ENCODE data around the gene CNTNAP5.

Gene CNTNAP5

DNA sequence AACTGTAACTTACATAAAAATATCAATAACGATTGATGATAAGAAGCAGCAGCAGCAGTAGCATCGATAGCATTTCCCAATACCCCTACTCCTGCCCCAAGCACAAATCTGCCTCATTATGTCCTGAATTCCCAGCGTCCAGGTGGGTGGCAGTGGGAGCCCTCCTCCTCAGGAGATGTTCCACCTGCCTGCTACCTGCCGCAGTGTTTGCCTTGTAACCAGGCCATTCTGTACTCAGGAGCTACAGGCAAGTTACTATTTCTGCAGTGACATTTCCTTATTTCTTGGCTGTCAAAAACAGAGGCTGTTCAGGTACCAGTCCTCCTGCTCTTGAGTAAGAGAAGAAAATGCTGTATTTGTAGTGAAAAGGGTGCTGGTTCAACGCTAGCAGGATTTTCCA is 236.4 kb downstream of the CNTNAP5 start:
- DNase-seq (ENCODE audit: low read depth in 2 of 3, low spot score in 1 of 3) = no peak

DNA sequence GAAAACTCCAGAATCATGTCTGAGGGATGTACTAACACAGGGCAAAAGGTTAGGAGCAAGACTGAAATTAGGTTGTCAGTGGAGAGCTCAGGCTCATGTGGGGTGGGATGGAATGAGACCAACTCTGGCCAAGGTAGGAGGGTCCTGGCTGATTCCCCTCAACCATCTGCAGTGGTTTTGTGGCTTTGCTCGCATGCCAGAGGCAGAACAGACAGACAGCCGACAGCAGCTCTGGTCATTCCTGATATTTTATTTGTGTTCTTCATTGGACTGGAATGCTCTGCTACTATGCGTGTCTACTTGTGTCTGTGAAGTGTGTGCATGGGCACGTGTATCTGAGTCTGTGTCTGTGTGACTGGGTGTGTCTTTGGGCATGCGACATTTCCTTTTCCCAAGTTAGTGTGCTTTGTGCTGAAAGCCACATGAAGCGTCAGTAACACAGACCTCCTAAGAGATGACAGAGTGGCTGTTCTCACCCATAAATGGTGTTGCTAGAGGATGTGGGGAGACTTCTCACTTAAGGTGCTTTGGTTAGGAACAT is 239.5 kb downstream of the CNTNAP5 start:
- DNase-seq (ENCODE audit: low read depth in 2 of 3, low spot score in 1 of 3) = no peak

DNA sequence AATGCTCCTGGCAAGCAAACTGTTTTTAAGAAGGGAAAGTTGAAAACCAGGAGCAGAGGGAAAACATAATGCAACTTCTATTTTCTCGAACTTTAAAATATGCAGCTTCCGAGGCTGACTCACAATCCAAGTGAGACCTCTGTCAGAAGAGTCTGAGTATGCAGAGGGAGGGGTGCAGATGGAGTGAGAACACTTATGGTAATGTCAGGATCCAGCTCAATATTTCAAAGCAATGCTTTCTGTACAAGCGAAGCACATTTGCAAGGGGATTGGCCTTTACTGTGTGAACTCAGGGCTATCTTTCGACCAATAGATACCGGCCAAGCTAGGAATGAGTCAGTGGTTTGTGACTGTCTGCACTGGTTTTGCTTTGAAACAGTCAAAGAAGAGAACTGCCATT is 242.7 kb downstream of the CNTNAP5 start:
- DNase-seq (ENCODE audit: low read depth in 2 of 3, low spot score in 1 of 3) = no peak

DNA sequence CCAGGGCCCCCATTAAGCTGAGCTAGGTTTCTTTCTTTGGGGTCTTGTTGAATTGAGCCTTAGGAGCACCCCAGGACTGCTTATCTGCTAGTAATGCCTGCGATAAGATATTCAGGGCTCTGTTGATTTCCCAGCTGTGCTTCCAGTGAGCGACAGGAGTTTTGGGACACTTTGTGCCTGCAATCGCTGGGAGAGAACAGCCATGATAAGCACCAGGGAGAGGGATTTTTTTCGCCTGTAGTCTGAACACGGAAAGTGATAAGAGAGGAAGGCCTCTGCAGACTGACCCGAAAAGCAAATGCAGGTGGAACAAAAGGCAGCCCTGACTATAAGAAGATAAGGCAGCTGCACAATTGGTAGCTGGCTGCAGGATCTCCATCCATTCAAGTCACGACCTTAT is 244.3 kb downstream of the CNTNAP5 start:
- DNase-seq (ENCODE audit: low read depth in 2 of 3, low spot score in 1 of 3) = no peak

DNA sequence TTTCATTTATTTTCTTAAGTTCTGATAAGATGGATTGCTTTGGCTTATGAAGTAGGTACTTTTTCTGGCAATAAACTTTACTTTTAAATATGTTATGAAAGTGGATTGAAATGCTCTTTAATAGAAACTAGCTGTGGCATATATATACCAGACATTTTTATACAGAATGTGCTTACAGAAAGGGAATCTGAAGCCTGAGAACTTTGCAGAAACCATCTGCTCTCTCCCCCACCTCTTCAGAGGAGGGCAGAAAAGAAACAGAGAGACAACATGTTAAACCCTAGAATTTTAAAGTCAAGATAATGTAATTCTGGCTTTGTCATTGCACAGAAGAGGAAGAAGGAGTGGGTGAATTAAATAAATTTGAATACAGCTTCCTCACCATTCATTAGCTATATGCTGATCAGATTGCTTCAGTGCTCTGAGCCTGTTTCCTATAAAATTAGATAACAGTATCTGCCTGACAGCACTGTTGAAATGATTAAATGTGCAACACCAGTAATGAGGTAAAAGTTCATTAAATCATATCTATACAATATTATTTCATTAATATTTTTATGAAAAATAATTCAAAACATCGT is 247.3 kb downstream of the CNTNAP5 start:
- no peak for DNase-seq (ENCODE audit: low read depth in 2 of 3, low spot score in 1 of 3)

DNA sequence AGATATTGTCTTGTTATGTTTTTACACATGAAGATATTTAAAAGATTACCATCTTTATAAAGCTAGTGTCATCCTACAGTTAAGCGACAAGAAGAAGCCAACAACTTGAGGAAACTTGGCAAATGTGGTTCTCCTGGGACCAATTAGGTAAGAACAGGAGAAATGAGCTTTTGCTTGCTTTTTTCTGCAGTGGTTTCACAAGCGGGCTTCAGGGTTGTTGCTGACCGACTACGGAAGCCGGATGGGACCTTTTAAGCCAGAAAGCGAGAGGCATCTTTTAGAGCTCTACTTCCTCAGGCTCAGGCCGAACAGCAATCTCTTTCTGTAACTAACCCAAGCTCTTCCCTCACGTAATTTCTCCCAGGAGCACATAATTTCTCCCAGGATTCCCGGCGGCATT is 256.5 kb downstream of the CNTNAP5 start:
- DNase-seq (ENCODE audit: low read depth in 2 of 3, low spot score in 1 of 3) = no peak

DNA sequence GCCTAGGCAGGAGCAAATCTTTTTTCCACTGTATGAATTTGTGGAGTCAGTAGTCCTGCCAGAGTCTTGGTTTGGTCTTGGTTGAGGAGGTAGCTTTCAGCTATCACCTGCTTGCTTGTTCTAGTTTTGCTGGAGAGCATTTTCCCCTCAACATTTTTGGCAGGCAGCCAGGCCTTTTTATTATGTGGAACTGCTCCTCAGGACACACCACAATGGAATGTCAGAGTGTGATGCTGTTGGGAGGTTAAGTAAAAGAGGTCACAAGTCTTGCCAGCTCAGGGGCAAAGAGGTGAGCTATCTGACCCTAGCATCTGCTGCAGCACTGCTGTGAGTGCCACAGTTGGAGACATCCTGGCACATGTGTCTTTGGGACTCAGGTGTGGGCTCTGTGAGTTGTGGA is 258.0 kb downstream of the CNTNAP5 start:
- no peak for DNase-seq (ENCODE audit: low read depth in 2 of 3, low spot score in 1 of 3)

DNA sequence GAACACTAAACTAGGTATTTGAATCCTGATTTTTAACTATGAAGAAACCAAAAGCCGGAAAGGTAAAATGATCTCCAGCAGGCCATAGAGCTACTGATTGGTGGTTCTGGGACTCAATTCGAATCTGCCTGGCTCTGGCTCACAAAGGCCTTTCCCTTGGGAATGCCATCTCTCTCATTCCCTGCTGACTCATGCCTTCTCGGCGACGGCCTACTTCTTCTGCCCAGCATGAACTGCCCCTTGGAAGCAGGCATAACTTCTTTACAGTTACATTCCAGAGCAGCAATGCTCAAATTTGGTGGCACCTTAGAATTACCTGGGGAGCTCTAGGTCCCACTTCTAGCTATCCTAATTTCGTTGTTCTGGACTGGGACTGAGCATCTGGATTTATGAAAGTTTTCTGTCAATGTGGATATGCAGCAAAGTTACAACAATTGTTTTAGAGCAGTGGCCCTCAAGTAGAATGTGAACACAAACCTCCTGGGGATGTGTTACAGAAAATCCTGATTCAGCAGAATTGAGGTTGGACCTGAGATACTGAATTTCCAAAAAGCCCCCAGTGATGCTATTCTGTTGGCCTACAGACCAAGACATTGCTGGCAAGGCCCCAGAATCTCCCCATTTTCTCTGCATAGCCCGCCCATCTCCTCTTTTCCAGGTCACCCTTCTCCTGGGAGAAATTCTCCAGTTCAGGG is 261.1 kb downstream of the CNTNAP5 start:
- DNase-seq (ENCODE audit: low read depth in 2 of 3, low spot score in 1 of 3) = no peak

DNA sequence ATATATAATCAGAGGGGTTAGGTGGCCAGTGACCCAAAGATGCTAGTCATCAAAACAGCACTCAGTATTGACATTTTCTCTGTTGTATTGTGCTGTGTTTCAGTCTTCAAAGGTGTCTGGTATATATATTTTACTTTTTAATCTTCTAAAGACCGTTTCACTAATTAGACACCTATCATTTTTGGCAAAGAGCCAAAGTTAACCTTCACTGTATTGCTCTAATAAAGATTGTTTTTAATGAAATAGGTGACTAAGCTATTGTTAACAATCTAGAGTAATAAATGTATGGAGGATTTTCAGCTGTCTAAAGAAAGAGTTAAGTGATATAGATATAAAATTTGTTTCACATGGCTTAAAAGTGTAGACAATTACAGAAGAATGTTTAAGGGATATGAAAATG is 264.0 kb downstream of the CNTNAP5 start:
- DNase-seq (ENCODE audit: low read depth in 2 of 3, low spot score in 1 of 3) = no peak

DNA sequence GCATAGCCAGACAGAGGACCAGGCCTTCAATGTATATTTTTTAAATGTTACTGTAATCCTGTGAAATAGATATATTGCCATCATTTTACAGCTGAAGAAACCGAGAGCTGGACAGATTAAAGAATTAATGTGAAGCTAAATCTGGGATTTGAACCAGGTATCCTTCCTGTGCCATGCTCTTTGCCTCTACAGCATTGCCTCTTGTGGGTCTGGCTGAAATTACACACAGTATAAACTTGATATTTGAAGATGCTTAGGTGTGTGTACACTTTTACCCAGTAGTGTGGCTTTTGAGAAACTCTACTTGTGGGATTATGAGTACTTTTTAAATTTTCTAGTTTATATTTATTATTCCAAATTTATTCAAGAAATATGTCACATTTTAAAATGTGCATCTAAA is 264.5 kb downstream of the CNTNAP5 start:
- DNase-seq (ENCODE audit: low read depth in 2 of 3, low spot score in 1 of 3) = no peak

DNA sequence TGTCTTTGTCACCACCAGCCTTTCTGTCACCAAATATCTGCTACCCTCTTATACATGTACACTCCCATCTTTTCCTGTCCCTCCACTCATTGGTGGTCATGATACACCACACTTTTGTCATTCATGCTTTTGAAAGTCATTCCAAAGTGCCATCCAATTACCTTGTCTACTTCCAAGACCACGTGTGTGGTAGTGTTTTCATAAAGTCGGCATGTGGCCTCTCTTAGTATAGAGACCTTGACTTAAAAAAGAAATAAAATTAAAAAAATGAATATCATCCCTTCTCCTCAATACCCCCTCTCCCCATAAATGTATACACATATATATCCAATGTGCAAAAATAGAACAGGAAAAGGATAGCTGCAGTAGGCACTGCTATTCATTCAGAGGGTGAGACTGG is 271.4 kb downstream of the CNTNAP5 start:
- DNase-seq (ENCODE audit: low read depth in 2 of 3, low spot score in 1 of 3) = no peak

DNA sequence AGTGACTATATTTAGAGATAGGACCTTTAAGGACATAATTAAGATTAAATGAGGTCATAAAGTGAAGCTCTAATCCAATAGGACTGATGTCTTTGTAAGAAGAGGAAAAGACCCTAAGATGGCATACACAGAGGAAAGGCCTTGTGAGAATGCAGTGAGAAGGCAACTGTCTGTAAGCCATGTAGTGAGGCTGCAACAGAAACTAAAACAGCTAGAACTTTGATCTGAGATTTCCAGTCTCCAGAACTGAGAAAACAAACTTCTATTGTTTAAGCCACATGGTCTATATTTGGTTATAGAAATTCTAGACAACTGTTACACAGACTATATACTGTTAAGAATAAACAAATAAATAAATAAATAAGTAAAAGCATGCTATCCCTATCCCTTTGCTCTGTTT is 276.8 kb downstream of the CNTNAP5 start:
- no peak for DNase-seq (ENCODE audit: low read depth in 2 of 3, low spot score in 1 of 3)

DNA sequence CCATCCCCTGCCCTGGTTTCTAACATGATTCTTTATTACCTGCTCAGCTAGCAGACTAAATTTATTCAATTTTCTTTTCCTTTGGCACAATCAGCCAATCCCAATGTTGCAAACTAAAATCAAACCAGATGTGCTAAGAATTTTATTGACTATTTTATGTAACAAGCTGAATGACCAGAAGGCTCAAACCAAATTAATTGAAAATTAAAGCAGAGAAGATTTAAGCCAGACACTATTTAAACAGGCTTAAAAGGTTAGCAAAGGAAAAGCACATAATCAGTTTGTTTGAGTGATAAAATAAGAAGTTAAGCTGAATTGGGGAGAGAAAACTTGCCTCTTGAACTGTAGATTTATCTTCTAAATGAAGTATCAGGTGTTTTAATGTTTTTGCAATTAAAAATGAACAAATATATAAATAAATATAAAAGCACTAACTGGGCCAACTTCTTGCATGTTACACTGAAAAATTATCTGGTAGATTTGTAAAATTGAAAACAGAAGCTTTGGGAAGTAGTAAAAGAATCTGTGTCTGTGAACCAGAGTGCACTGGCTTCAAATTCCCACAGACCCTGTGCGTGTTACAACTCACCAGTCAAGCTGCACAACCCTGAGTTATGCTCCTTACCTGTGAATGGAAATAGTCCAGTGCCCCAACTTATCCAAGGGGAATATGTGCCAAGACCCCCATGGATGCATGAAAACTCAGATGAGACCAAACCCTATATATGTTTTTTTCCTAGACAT is 283.4 kb downstream of the CNTNAP5 start:
- no peak for DNase-seq (ENCODE audit: low read depth in 2 of 3, low spot score in 1 of 3)

DNA sequence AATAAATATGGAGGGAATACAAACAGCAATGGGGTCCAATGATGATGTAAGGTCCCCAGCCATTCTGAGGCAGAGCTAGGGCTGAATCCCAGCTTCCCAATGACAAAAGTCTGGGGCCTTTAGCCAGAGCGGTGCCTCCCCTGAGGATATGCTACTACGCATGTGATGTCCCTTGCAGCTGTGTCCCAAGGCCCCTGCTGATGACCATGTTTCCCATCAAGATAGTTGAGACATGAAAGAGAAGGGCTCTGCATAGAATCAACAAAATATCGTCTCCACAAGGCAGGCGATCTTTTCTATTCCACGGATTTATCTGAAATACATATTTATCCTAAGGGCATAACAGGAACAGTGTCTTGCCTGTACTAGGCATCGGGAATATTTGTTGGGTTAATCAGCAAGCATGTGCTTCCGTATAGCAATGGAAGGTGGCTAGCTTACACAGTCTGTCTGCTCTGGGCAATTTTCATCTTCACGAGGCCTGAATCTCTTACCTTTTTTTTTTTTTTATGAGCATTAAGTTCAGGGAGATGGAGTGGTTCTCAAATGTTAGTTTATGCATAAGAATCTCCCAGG is 284.6 kb downstream of the CNTNAP5 start:
- no peak for DNase-seq (ENCODE audit: low read depth in 2 of 3, low spot score in 1 of 3)

DNA sequence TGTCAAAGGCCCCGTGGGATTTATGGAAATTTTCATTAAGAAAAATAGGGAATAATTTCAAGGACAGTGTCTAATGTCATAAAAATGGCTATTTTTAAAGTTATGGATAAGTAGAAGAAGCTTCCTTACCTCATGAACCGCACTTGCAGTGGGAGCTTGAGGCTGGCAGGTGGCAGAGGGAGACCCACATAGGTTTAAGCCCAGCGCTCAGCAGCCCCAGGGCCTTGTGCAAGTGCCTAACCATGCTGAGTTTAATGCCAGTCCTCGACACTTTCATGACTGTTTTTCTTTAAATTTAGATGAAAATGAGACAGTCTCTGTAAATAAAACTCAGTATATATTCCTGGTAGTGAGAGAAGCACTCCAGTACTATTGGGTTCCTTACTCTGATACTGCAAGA is 285.6 kb downstream of the CNTNAP5 start:
- DNase-seq (ENCODE audit: low read depth in 2 of 3, low spot score in 1 of 3) = no peak

DNA sequence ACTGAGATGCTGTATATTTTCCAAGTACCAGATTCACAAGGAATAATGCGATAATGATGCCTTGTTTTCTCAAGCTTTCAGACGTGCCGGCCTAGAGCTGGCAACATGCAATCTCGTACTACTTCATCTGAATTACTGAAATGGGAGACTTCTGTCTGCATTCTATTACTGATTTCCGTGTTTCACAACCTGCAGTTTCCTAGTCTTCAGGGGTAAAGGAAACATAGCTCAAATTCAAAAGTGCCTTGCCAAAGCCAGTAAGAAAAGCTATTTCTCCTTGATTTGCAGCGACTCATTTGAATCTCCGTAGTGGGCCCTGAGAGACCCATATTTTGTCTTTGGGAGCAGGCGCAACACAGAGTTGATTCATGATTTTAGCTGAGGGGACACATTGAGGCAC is 289.0 kb downstream of the CNTNAP5 start:
- no peak for DNase-seq (ENCODE audit: low read depth in 2 of 3, low spot score in 1 of 3)

DNA sequence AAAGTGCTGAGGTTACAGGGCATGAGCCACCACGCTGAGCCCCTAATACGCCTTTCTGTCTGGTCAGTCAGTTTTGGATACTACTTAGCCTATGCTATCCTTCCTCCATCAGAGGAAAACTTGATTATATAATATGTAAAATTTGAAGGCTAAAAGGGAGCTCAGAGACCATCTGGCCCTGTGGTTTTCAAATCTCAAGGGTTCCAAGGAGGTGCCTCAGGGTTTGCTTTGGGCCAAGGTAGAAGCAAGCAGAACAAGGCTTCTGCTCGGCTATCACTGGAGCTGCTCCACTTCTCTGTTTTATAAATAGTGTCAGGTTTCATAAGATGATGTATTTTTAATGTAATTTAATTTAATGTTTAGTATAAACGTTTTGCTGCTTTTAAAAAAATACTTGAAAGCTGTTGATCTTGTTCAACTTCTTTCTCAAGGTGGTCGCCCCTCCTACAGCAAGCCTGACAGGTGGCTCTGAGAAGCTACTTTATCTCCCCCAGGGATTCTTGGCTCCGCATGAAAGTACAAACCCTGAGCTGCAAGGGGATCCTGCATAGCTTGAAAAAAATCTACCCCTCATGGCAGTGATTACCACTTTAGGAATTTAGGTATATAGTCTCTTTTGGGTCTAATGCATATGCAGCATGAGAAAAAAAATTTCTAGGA is 290.3 kb downstream of the CNTNAP5 start:
- no peak for DNase-seq (ENCODE audit: low read depth in 2 of 3, low spot score in 1 of 3)

DNA sequence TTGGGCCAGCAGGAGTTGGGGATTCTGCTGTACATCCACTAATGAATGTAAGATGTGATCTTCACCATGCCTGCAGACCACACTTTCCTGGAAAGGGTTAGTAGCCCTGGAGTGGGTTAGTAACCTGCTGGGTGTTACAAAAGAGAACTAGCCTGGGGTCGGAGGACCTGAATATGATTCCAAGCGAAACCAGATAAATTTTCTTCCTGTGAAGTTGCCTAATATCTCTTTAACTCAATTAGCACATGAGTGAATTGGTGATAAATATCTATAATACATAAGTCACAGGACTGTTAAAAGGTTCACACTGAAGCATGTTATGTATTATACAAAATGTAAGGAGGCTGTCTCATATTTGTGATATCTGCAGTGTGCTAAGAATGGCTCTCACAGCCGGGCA is 291.0 kb downstream of the CNTNAP5 start:
- DNase-seq (ENCODE audit: low read depth in 2 of 3, low spot score in 1 of 3) = no peak

DNA sequence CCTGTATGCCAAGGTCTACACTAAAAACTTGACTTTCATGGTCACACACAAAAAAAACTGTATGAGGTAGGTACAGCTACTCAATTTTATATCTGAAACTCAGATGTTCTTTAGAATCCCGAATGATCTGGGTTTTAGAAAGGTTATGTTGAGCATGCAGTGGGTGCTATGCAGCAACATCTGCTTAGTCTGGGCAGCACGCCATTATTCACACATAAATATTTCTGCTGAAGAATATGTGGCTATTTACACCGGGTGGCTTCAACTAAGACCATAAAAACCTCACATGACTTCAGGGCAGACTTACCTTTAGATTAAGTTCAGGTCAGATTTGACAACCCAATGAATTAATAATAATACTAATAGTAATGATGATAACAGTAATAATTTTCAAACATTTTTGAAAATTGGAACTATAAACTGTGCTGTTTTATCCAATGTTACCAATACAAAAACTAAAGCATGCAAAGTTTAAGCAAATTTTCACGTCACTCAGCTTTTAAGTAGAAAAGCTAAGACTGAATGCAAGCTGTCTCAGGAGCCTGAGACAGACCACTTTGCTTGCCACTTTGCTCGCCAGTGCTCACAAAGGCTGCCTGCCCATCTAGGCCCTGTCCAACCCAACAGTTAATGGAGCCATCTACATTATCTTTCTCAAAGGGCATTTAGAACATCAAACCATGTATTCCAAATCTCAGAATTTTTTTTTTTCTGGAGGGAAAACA is 292.0 kb downstream of the CNTNAP5 start:
- DNase-seq (ENCODE audit: low read depth in 2 of 3, low spot score in 1 of 3) = no peak

DNA sequence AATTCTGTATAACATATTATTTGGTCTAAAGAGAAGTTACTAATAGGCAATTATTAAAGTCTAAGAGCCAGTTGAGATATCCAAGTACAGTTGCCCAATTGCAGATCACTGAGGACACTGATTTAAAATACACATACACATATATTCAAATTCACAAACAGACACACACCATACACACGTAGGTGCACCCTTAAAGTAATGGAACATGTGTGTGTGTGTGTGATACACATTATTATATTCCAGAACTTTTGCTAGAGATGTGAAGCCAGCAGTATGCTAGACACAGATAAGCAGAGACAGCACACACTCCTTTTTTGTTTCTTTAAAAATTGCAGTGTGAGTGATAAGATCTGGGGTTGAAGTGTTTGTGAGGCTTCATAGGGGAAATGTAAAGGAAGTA is 292.5 kb downstream of the CNTNAP5 start:
- no peak for DNase-seq (ENCODE audit: low read depth in 2 of 3, low spot score in 1 of 3)

DNA sequence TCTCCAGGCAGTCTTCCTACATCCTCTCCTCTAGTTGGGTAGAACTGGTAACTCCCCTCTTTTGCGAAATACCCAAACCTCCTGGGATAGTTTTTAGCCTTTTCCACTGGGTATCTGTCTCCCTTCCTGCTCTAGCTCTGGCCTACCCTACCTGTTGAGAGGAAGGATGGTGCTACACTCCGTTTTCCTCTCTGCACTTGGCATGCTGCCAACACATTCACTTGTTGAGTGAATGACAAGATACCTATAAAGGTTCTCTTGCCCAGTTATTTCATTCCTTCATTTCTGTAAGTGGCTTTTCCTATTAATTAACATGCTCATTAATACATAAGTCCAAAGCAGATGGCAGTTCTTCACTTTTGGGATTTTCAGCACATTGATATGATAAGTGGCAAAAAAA is 293.8 kb downstream of the CNTNAP5 start:
- no peak for DNase-seq (ENCODE audit: low read depth in 2 of 3, low spot score in 1 of 3)
